Measurements from ENCODE around the gene NECTIN2.
"Not testable (repeated sequence)": the region's sequence is repeated elsewhere in the genome, so short reads cannot be mapped to it uniquely, and the experiment has no call there.

DNA sequence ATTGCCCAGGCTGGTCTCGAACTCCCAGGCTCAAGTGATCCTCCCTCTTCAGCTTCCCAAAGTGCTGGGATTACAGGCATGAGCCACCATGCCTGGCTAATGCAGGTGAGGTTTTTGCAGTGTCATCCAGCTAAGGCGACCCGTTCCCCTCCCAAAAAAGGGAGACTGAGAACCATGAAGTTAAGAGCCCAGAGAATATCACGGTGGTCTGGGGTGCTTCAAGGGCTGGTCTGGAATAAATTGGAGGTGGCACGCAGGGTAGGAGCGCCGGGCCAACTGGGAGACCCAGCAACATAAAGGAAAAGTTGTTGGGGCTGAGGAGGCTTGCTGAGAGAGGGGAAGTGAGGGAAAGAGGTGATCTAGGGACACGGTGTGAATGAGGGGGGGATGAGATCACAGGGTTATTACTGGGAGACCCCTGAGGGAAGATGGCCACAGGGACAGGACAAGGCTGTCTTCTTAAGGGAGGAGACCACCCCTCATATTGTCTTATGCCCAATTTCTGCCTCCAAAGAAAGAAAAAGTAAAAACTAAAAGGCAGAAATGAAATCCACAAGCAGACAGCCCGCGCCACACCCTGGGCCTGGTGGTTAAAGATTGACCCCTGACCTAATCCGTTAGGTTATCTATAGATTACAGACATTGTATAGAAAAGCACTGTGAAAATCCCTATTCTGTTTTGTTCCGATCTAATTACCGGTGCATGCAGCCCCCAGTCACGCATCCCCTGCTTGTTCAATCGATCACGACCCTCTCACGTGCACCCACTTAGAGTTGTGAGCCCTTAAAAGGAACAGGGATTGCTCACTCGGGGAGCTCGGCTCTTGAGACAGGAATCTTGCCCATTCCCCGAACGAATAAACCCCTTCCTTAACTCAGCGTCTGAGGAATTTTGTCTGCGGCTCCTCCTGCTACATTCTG, 67.7 kb downstream of the NECTIN2 start:
- TF ChIP-seq, protein P1, sequence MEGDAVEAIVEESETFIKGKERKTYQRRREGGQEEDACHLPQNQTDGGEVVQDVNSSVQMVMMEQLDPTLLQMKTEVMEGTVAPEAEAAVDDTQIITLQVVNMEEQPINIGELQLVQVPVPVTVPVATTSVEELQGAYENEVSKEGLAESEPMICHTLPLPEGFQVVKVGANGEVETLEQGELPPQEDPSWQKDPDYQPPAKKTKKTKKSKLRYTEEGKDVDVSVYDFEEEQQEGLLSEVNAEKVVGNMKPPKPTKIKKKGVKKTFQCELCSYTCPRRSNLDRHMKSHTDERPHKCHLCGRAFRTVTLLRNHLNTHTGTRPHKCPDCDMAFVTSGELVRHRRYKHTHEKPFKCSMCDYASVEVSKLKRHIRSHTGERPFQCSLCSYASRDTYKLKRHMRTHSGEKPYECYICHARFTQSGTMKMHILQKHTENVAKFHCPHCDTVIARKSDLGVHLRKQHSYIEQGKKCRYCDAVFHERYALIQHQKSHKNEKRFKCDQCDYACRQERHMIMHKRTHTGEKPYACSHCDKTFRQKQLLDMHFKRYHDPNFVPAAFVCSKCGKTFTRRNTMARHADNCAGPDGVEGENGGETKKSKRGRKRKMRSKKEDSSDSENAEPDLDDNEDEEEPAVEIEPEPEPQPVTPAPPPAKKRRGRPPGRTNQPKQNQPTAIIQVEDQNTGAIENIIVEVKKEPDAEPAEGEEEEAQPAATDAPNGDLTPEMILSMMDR (conservative IDR thresholded peaks at IDR 0.05; ENCODE audit: low read depth, low read length) = not testable (repeated sequence)
- not testable (repeated sequence) for TF ChIP-seq EZH2 (IDR thresholded peaks at IDR 0.05; ENCODE audit: borderline replicate concordance, low read depth, low read length, poor library complexity, severe bottlenecking)

Measured in A673 (cell line).